Brain microvascular endothelial cell (primary cell): ENCODE data around the gene CHPF.

Source experiments
- DNase-seq: peaks from one replicate; pipeline ENCODE4 v3.0.0-alpha.2; 2020
- H3K27ac ChIP-seq: fragments of 250-450 bp; sonication (Bioruptor Pico); 2 replicates; pipeline ENCODE4 v1.5.1; 2020; ENCODE audit warnings: mild to moderate bottlenecking, moderate library complexity
- H3K27me3 ChIP-seq: fragments of 250-450 bp; sonication (Bioruptor Pico); replicated peaks from 2 replicates; pipeline ENCODE4 v1.5.1; 2020; ENCODE audit warnings: mild to moderate bottlenecking
- H3K36me3 ChIP-seq: fragments of 250-450 bp; sonication (Bioruptor Pico); replicated peaks from 2 replicates; pipeline ENCODE4 v1.5.1; 2020; ENCODE audit warnings: mild to moderate bottlenecking
- H3K4me3 ChIP-seq: 2 replicates; pipeline ENCODE4 v1.5.1; 2011; ENCODE audit warnings: low read depth, mild to moderate bottlenecking, control low read depth, low read length, moderate library complexity
- in situ Hi-C: cut with HindIII; loops from 2 replicates; pipeline ENCODE4 v1.10.0; 2017; ENCODE audit warnings: low sequenced_read_pairs, low pct_ligation_motif_present
- TF ChIP-seq, protein P1 (sequence below): IDR thresholded peaks from 2 replicates; pipeline ENCODE4 v1.5.1; 2011; ENCODE audit warnings: low read depth, mild to moderate bottlenecking, moderate library complexity, low read length, control low read depth, inconsistent platforms; ENCODE audit errors: missing control alignments

The CHPF gene

DNA sequence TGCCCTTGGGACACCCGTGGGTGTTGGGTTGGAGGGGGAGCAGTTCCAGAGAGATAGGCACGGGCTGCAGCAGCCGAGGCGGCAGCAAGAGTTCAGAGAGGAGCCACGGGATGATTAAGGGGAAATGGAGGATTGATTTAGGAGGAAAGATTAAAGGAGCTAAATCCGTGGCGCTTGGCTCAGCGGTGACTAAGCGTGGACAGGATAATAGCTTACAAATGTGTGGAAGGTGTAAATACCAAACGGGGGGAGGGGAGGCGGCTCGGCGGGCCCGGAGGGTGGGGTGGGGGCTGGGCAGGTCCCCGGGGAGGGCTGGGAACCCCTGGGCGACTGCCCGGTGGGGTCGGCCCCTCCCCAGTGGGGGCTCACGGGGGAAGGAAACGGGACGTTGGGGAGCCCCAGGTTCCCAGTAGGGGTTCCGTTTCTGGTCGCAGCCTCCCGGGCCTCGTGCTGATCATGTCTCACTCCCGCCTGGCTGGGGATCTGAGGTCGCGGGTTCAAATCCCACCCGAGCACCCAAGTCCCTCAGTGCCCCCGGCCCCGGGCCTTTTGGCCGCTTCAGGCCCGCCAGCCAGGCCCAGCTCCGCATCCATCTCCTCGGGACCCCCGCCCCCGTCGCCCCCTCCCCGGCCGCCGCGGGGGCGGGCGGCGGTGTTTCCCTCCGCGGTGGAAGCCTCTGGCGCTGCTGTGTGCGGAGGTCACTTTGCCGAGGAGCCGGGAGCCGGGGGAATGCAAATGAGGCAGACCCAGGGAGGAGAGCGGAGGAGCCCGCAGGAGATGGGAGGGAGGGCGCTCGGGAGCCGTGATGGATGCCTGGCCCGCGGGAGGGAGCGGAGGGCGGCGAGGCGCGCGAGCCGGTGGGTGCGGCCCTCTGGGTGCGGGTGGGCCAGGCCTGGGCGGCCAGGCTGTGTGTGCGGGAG, 21.2 kb downstream of the CHPF start:
- H3K4me3 ChIP-seq, result peak overlapping the region; percentile 17
- DNase-seq, result peak; percentile 44
- H3K36me3 ChIP-seq, result no peaks in the 10 kb centered on the region
- TF ChIP-seq, protein P1, sequence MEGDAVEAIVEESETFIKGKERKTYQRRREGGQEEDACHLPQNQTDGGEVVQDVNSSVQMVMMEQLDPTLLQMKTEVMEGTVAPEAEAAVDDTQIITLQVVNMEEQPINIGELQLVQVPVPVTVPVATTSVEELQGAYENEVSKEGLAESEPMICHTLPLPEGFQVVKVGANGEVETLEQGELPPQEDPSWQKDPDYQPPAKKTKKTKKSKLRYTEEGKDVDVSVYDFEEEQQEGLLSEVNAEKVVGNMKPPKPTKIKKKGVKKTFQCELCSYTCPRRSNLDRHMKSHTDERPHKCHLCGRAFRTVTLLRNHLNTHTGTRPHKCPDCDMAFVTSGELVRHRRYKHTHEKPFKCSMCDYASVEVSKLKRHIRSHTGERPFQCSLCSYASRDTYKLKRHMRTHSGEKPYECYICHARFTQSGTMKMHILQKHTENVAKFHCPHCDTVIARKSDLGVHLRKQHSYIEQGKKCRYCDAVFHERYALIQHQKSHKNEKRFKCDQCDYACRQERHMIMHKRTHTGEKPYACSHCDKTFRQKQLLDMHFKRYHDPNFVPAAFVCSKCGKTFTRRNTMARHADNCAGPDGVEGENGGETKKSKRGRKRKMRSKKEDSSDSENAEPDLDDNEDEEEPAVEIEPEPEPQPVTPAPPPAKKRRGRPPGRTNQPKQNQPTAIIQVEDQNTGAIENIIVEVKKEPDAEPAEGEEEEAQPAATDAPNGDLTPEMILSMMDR, result no peak
- H3K27ac ChIP-seq, result no peak overlapping the region
- H3K27me3 ChIP-seq, result peaks cover 9% of the 10 kb centered on the region
- in situ Hi-C loops, result no loop called here

DNA sequence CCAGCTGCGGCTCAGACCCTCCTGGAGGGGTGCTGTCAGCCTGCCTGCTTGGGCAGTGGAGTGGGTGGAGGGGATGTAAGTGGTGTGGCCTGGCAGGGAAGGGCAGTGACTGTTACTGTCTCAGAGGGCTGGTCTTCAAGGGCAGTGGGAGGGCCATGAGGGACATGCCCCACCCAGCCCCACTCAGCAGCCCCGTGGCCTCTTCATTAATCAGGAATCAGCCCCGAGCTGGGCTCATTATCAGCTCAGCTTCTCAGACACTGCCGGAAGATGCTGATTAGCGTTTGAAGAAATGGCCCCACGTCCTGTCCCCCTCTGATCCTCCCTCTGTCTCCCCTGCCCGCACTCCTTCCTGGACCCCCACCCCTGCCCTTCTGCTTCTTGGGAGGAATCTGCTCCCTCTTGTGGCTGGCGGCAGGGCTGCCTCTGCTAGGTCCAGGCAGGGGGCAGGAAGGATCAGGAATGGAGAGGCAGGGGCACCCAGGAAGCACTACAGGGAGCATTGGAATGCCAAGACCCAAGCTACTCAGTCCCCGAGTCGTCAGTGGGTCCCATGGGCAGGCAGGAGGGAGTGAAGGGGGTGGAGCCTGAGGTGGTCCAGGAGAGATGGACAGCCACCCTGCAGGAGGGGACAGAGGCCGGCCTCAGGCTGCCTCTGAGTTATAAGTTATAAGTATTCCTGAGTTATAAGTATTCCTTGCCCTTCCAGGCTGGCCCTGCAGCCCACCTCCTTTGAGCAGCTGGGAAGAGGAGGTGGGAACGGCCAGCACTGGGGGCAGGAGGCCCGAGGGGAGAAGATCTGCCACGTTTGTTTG, 22.3 kb downstream of the CHPF start:
- no peak overlapping the region for H3K4me3 ChIP-seq
- in situ Hi-C loops, result no loop called here
- DNase-seq, result no peak
- H3K36me3 ChIP-seq, result no peaks in the 10 kb centered on the region
- TF ChIP-seq, protein P1, result peak; percentile 95
- H3K27ac ChIP-seq, result no peak overlapping the region
- H3K27me3 ChIP-seq, result peaks cover 14% of the 10 kb centered on the region

DNA sequence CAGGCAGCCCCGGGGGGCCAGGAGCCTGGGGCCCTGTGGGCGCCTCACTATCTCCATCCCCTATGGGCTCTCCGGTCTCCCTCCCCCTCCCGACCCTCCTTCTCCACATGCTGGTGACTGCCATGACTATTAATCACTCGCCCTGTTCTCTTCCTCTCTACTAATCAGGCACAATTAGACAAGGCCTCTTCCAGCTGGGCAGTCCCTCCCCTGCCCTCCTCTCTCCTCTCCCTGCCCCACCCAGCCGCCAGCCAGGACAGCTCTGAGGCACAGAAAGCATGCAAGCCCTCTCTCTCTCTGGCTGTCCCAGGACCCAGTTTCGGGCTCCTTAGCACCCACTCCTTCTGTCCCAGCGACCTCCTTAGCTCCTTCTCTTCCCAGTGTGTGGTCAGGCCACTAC, 23.5 kb downstream of the CHPF start:
- peaks cover 26% of the 10 kb centered on the region for H3K27me3 ChIP-seq
- no peaks in the 10 kb centered on the region for H3K36me3 ChIP-seq
- in situ Hi-C loops, result no loop called here
- TF ChIP-seq, protein P1, result no peak
- DNase-seq, result no peak
- H3K27ac ChIP-seq, result no peak overlapping the region
- no peak overlapping the region for H3K4me3 ChIP-seq

DNA sequence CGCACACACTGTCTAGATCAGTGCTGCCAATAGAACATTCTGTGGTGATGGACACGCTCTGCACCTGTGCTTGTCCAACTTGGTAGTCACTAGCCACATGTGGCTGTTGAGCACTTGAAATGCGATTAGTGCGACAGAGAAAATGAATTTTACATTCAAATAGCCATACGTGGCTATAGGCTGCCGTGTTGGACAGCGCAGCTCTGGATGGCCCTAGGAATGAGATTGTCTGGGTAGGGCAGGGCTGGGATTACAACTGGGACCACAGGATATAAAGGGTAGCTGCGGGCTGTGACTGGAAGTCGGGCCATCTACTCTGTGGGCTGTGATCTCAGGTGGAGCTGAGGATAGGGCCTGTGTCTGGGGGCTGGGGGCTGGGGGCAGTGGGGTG, 24.1 kb downstream of the CHPF start:
- peaks cover 31% of the 10 kb centered on the region for H3K27me3 ChIP-seq

DNA sequence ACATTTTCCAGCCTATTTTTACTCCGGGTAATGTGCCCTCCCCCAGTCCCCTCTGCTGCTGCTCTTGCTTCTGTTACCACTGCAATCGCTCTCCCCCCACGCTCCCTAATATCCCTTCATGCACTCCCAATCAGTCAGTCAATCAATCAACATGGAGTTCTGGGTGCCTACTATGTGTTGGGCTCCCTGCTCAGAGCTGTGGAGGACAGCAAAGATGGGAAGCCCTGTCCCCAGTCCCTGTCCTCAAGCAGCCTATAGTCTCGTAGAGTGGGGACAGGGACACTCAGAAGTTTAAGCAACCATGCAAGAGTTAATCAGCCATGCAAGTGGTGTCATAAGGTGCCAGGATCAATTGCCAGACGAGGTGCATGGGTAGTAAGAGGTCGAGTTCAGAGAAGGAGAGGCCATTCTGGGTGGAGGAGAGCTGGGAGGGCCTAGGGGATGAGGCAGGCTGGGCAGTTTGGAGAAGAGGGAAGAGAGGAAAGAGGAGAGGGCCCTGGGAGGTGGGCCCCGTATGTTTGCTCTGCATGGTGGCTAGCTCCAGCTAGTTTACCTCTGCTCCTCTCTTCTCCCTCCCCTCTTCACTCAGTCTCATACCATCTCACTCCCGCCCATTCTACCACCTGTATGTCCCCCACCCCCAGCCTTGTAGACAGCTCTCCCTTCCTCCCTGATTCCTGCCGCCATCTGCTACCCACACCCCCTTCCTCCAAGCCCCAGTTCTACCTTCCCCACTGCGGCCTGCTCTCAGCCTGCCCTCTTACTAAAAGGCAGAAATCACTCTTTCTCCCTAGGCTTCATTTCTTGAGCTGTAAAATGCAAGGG, 25.4 kb downstream of the CHPF start:
- DNase-seq, result no peak
- TF ChIP-seq, protein P1, result no peak
- Histone ChIP-seq H3K27me3 (peaks cover 44% of the 10 kb centered on the region), H3K4me3 (no peak overlapping the region), H3K36me3 (no peaks in the 10 kb centered on the region), H3K27ac (no peak overlapping the region)
- in situ Hi-C loops, result no loop called here

More for the DNA sequence above, 24.1 kb downstream of the CHPF start:
- H3K27ac ChIP-seq, result no peak overlapping the region
- in situ Hi-C loops, result no loop called here
- DNase-seq, result no peak
- no peak overlapping the region for H3K4me3 ChIP-seq
- TF ChIP-seq, protein P1, result no peak
- no peaks in the 10 kb centered on the region for H3K36me3 ChIP-seq
